Measurements from ENCODE around the gene BPIFB3. TPM values are rescaled to one million over a fixed set of nuclear protein-coding genes. Genes with fewer than 3 reads are reported as not detected.

Gene BPIFB3
- total RNA-seq, 4 donors from 2014 or later, result not detected

DNA sequence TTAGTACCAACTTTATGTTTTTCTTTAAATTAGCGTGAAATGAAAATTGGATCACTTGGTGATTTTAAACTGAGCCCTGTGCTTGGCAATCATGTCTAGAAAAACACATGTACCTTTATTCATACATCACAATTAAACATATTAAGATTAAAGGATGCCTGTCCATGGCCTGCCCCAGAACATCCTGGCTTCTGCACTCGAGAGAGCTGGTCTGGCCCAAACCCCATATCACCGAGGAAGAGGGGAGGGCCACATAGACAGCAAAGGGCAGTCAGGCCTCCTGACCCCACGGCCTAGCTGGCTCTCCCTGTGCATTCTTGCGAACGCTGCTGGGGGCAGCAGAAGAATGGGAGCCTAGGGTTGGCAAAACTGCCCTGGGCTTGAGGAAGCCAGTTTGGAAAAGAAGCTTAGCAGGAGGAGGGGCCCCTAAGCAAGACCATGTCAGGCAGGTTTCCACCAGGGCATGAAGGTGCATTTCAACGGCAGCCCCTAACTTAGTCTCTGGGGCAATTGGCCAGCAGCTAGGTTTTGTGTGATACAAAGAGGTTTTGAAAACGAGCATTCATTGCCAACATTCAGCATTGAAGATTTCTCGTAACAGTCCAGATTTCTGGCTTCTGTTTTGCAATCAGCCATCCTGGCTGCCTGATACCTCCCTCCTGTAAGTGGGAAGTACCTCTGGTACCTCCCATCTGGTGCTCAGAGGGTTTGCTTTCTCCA lies 8.6 kb downstream of the BPIFB3 start:
- DNase-seq, result no peak
- Histone ChIP-seq H3K4me1 (no peaks in the 10 kb centered on the region), H3K9me3 (no peaks in the 10 kb centered on the region), H3K27me3 (no peaks in the 10 kb centered on the region), H3K27ac (no peak overlapping the region), H3K36me3 (no peaks in the 10 kb centered on the region), H3K4me3 (no peak overlapping the region)
- intact Hi-C loops (cut with DNase I; ENCODE audit: low total_unique reads), result no loop called here
- TF ChIP-seq, protein P1, sequence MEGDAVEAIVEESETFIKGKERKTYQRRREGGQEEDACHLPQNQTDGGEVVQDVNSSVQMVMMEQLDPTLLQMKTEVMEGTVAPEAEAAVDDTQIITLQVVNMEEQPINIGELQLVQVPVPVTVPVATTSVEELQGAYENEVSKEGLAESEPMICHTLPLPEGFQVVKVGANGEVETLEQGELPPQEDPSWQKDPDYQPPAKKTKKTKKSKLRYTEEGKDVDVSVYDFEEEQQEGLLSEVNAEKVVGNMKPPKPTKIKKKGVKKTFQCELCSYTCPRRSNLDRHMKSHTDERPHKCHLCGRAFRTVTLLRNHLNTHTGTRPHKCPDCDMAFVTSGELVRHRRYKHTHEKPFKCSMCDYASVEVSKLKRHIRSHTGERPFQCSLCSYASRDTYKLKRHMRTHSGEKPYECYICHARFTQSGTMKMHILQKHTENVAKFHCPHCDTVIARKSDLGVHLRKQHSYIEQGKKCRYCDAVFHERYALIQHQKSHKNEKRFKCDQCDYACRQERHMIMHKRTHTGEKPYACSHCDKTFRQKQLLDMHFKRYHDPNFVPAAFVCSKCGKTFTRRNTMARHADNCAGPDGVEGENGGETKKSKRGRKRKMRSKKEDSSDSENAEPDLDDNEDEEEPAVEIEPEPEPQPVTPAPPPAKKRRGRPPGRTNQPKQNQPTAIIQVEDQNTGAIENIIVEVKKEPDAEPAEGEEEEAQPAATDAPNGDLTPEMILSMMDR (IDR thresholded peaks at IDR 0.05), result no peak
- no peak for TF ChIP-seq POLR2A (IDR thresholded peaks at IDR 0.05)

DNA sequence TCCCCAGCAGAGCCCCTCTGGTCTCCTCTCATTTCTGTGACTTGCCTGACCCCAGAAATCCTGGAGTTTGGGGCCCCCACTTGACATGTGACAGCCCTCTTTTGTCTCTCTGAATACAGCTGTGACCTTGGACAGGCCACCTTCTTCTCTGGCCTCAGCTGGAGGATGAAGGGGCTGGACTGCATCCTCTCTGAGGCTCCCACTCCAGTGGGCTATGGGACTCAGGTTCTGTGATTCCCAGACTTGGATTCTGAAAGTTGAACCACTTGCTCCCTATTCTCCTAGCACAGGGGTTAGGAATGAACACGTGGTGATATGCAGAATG lies 9.1 kb downstream of the BPIFB3 start:
- no peak for DNase-seq
- no peaks in the 10 kb centered on the region for H3K4me1 ChIP-seq

DNA sequence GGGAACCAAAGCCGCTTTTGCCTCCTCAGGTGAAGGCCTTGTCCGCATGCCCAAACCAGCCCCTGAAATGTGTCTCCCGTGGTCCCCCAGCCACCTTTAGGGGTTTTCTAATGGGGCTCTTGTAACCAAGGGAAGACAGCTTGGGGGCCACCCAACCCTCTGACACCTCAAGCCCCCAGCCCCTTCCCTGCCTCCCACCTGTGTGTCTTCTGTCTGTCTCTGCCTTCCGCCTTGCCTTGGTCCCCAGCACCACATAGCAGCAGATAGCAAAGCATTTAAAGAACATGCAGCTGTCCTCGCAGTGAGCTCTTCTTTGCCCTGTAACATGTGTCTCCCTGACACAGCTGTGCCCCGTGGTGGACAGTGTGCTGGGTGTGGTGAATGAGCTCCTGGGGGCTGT lies 9.6 kb downstream of the BPIFB3 start:
- no peaks in the 10 kb centered on the region for H3K27me3 ChIP-seq
- no peaks in the 10 kb centered on the region for H3K9me3 ChIP-seq
- H3K4me3 ChIP-seq, result no peak overlapping the region
- no peak overlapping the region for H3K27ac ChIP-seq
- H3K4me1 ChIP-seq, result no peaks in the 10 kb centered on the region
- intact Hi-C loops (cut with DNase I; ENCODE audit: low total_unique reads), result no loop called here
- TF ChIP-seq, protein P1 (IDR thresholded peaks at IDR 0.05), result no peak
- TF ChIP-seq POLR2A (IDR thresholded peaks at IDR 0.05), result no peak
- DNase-seq, result no peak
- no peaks in the 10 kb centered on the region for H3K36me3 ChIP-seq

More for the DNA sequence above, 9.1 kb downstream of the BPIFB3 start:
- Histone ChIP-seq H3K4me3 (no peak overlapping the region), H3K27ac (no peak overlapping the region), H3K9me3 (no peaks in the 10 kb centered on the region), H3K36me3 (no peaks in the 10 kb centered on the region), H3K27me3 (no peaks in the 10 kb centered on the region)
- intact Hi-C loops (cut with DNase I; ENCODE audit: low total_unique reads), result no loop called here
- TF ChIP-seq, protein P1 (IDR thresholded peaks at IDR 0.05), result no peak
- no peak for TF ChIP-seq POLR2A (IDR thresholded peaks at IDR 0.05)

DNA sequence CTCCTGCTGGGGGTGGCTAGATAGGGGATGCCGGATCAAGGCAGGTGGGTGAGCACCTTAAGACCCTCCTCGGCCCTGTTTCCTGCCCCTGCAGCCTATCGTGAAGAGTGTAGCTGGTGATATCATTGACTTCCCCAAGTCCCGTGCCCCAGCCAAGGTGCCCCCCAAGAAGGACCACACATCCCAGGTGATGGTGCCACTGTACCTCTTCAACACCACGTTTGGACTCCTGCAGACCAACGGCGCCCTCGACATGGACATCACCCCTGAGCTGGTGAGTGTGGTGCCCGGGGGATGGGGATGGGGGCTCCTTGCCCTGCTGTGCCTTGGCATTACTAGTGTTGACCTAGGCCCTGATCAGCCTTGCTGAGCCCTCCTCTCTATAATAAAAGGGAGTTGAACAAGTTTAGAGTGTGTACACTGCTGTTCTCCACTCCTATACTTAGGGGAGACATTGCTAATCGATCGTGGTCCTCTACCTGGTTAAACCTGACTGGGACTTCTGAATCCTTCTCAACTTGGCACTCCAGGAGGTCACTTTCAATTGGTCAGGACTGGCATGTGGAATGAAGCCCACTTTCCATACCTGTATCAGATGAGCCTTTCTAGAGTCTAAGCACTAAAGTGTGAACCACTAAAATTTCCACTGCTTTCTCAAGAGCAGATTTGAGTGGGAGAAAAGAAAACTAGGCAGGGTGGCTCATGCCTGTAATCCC lies 11.0 kb downstream of the BPIFB3 start:
- H3K36me3 ChIP-seq, result no peaks in the 10 kb centered on the region
- H3K4me3 ChIP-seq, result no peak overlapping the region
- H3K27me3 ChIP-seq, result no peaks in the 10 kb centered on the region
- no peaks in the 10 kb centered on the region for H3K9me3 ChIP-seq
- H3K4me1 ChIP-seq, result no peaks in the 10 kb centered on the region
- TF ChIP-seq, protein P1 (IDR thresholded peaks at IDR 0.05), result no peak
- TF ChIP-seq POLR2A (IDR thresholded peaks at IDR 0.05), result no peak
- H3K27ac ChIP-seq, result no peak overlapping the region
- DNase-seq, result no peak
- intact Hi-C loops (cut with DNase I; ENCODE audit: low total_unique reads), result no loop called here

DNA sequence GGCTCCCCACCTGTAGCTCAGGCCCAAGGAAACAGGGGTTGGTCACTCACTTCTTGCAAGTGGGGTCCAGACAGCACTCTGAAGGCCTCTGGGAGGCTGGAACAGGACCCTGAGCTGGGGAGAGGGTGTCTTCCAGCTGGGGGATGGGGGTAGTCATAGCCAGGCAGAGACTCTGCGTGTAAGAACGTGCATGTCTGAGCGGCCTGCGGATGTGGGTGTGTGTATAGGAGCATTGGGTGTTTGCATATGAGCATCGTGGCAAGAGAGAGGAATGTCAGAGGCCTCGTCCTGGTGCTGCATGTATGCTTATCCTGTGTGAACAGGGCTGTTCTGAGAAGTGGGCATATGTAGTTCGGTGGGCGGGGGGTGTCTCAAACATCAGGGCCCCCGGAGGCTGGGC lies 12.1 kb downstream of the BPIFB3 start:
- intact Hi-C loops (cut with DNase I; ENCODE audit: low total_unique reads), result no loop called here
- TF ChIP-seq, protein P1 (IDR thresholded peaks at IDR 0.05), result no peak
- TF ChIP-seq POLR2A (IDR thresholded peaks at IDR 0.05), result no peak

More for the DNA sequence above, 12.1 kb downstream of the BPIFB3 start:
- no peak for DNase-seq
- Histone ChIP-seq H3K4me1 (no peaks in the 10 kb centered on the region), H3K27ac (no peak overlapping the region), H3K9me3 (no peaks in the 10 kb centered on the region), H3K36me3 (no peaks in the 10 kb centered on the region), H3K27me3 (no peaks in the 10 kb centered on the region), H3K4me3 (no peak overlapping the region)

Measured in uterus (tissue), 4 donors.